Measurements from ENCODE around the gene PLA2G4D.

PLA2G4D gene

DNA sequence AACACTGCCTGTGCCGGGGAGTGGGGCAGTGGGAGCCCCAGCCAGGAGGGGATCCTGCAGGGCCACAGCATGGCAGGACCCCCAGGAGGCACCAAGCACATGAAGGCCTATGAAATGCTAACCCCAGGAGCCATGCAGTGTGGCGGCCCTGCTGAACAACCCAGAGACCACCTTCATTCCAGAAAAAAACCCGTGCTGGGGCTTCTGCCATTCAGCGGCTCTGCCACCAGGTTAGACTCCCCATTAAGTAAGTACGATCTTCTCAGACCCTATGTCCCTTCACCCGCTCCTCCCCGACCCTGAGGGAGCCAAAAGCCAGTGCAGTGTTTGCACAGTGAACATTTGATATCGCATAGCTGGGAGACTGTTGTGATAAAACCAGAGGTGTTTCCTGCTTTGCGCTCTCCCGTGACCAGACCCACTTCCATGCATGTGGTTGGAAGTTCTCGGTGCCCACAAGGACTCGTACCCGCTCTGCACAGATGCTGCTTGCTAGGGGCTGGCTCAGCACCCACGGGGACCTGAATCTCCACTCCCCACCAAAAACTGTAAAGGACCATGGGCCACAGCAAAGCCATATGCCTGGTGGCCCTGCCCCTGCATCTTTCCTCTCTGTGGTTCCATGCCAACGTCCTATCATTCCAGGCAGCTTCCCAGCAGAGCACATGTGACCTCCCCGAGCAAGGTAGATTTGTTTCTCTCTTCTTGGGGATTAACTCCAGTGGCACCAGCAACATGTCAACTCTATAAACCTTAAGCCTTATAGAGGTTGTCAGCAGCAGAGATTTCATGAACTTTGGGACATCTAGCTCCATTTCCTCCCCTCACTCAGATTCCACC, 5.3 kb downstream of the PLA2G4D start:
- no peak for DNase-seq

DNA sequence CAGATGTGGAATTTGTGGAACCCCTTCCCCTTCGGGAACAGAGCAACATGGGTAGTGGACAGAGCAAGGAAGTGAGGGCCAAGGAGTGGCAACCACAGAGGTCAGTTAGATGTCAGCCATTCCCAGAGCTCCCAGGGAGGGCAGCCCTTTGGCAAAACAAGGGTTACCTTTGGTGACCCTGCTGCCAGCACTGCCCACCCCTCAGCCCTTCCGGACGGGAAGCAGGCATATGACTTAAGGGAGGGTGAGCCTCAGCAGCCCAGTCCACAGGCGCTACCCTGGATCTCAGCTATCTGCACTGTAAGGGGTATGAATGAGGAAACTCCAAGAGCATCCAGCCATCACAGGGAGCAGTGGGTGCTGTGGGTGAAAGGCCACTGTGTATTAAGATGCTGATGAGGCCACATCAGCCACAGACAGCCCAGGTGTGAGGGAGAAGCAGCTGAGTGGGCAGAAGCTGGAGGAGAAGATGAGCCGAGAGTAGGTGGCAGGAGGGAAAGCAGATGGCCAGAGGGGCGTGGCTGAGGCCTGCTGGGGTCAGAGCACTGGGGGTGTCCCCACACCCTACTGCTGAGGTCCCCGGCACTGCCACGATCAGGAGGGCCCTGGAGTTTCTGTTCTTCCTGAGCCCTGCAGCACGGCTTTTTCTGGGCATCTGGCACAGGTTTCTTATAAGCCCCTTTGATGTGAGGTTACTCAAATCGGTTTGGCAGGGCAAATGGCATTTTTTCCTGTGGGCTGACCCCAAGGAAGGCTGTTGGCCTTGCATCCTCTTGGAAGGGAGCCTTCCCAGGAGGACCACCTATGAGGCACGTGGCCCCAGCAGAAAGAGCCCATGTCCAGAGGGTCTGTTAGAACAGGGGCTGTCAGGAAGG, 6.2 kb downstream of the PLA2G4D start:
- DNase-seq: no peak

DNA sequence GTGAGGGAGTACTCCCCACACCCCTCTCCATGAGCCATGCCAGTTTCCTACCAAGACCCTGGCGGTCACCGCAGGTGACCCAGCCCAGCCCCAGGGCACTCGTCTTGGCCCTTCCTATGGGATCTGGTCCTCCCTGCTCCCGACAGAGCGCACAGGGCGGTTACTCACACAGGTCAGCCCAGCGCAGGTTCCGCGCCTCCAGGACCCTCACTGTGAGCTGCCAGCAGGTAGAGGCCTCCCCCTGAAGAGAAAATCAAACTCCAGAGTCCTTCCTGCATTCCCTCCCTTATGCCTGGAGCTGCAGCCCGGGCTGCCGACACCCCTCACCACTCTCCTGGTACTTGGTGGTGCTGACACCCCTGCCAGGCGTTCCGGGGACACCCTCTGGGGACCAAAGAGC, 6.9 kb downstream of the PLA2G4D start:
- DNase-seq: no peak

DNA sequence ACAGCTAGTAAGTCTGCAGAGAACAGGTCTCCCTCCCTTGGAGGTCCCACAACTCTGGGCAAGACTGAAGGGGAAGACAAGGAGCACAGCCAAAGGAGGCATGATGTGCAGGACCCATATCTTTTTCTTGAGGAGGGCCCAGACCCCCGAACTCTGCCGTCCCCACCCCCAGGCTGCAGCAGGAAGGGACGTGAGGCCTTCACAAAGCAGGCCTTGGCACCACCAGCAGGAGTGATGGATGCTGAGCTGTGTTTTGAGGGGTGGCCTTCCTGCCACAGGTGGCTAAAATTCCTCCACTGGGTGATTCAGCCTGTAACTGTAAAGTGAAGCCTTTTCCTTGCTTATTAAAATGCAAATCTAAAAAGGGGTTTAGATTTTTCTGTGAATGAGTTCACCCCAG, 8.6 kb downstream of the PLA2G4D start:
- no peak for DNase-seq

DNA sequence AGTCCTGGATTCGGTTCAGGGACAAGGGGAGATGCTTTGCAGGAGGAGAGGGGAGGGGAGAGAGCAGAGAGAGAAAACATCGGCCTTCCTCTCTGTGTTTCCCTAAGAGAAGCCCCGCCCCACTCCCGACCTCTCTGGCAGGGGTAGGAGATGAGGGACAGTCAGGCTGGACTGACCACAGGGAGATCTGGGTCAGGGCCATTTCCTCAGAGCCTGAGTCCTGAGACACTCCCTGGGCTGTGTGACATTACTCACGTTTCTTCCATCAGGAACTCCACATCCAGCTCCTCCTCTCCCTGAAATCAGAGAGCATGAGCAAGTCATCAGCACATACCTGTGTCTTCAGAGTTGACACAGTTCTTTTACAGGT, 9.1 kb downstream of the PLA2G4D start:
- DNase-seq: no peak

DNA sequence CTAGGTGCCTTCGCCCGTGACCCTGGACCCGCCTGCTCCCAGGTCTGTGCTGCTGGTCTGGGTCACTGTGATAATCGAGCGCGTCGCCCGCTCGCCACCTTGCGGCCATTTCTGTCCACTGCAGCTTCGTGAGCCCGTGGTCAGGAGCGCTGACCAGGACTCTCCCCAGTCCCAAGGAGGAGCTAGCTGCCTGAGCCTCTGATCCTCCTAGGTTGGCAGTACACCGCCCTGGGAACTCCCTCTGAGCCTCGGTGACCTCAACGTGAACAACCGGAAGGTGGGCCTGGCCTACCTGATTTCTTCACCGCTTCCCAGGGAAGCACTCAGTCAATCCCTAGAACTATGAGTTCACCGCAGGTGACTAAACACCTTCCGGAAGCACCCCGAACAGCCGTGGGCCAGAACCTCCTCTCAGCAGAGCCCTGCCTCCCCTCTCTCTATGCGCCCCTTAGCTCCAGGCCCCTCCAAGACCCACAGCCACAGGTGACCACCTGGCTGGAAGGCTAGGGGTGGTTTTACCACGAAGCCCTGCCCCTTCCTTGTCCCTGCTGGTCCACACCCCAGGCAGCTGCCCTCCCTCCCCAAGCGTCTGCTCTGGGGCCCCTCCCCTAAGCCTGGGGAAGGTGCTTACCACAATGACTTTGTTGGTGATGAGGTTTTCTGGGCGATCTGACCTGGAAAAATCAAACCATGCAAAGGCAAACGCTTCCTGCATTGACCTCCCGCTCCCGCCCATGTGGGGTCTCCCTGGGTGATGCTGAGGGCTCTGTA, 9.7 kb downstream of the PLA2G4D start:
- peak; percentile 21 for DNase-seq

DNA sequence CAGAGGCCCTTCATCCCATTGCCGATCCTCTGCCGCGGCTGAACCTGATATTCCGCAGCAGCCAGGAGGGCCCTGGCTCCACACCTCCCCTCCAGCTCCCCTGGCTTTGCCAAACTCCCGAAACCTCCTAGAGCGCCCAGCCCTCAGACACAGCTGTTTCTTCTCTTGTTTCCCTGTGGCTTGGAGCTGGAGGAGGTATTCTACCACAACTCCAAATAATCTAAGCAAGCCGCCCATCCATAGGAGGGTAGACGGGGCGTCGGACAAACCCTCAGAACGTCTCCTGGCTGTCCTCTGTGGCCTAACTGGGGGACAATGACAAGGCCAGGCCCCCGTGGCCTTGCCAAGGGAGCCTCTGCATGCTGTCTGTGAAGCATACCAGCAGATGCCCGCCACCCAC, 10.4 kb downstream of the PLA2G4D start:
- no peak for DNase-seq

DNA sequence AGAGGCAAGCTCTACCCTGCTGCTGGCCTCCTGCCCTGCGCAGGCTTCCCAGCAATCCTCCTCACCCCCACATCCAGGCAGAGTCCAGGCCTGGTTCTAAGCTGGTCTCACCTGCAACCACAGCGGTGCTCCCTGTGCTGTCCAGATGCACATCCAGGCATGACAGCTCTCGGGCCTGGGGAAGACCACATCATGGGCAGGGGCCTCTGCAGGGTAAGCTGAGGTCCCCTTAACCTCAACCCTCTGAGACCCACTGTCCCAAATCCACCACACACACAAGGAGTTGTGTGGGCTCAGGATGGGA, 10.8 kb downstream of the PLA2G4D start:
- DNase-seq: no peak

DNA sequence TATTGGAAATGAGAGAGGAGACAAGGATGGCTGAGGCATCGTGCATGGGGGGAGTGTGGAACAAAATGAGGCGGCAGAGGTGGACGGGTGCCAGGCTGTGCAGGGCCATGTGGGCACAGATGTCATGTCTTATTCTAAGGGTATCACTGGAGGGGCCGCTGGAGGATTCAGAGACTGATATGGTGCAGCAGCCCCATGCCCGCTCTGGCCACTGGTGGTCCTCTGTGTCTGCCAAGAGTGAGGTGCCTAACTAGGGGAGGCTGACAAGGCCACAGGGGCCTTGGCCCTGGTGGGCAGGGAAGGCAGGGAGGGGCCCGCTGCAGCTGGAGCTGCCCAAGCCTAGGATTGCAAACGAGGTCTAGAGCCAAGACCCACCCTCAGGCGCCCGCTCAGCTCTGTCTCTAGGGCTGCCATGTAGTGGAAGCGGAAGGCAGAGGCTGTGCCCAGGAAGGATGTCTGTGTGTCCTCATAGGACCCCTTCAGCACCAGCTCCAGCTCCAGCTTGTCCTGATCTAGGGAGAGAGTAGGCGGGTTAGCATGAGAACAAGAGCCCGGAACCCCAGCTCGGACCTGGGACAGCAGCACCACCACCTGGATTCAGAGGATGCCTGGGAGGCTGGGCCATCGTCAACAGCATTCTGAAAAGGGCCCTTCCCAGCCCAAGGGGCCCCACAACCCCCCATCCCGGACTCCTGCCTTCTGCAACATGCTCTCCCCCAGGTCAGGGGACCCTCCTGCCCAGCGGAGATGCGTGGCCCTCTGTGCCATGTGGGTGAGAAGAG, 11.3 kb downstream of the PLA2G4D start:
- no peak for DNase-seq

DNA sequence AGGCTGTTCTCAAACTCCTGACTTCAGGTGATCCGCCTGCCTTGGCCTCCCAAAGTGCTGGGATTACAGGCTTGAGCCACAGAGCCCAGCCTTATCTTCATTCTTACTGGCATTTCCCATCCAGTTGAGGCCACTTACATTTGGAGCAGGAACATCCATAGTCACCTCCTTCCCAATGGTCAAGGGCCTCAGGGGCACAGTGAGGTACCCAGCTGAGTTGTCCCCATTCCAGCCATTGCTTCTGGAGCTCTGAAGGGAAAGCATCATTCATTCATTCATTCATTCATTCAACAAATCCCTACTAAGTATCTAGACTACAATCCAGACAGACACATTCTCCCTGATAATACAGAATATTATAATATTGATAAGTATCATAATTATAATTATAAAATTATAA, 12.2 kb downstream of the PLA2G4D start:
- no peak for DNase-seq

DNA sequence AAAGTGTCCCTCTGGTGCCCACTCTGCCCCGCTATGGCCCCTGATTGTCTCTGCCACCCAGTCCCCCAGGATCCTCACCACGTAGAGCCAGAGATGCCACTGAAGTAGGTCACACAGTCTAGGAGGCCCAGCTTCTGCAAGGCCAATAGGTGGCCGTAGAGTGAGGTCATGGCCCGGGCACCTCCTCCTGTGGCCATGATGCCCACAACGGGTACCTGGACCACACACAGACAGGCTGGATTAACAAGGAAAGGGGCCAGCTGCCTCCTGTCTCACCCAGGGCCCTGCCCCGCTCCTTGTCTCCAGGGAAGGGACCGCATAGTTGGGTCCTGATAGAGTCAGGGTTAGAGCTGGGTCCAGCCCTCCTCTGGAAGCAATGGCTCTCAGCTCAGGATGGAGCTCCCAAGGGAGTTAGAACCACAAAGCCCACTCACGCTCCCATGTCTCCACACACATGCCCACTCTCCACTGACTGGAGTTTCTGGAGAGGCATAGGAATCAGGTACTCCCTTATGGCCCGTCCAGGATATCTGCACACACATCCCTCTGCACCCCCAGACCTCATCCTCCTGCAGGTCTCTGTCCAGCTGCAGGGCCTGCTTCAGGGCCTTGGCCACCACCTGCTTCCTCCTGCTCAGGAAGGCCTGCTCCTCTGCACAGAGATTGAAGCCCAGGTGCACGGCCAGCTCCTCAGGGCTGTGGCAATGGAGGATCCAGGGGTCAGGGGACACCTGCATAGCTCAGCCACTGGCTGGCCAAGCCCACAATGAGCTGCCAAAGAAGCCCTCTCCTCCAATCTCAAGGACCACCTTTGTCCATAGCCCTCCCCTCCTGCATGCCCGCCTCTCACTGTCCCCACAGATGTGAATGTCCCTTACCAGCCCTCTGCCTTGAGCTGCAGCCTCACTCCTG, 13.2 kb downstream of the PLA2G4D start:
- DNase-seq: no peak

DNA sequence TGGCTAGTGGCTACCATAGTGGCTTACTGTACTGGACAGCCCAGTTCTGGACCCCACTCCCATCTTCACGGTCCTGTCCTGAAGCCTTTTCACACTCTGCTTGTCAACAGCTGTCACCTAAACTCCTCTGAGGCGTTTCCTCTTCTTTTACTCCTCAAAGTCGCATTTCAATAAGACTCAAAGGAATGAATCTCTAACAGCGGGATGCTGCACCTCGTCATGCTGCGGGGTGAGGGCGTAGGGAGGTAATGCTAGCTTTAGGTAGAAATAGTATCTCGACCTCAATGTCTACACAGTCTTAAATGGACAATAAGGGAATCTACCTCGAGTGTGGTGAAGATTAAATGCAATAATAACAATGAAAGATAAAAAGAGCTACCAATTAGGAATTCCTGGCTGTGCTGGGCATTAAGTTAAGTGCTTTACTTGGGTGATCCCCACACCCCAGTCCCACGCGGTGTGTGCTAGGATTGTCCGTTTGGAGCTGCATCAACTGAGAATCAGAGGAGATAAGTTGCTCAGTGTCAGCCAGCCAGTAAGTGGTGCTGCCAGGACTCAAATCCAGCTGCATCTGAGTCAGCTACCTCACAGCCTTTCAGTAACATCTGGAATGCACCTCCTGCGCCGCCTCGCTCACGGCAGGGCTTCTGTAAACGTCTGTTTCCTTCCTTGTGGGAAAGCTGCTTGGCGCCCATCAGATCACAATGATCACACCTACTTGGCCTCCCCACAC, 14.0 kb downstream of the PLA2G4D start:
- no peak for DNase-seq

DNA sequence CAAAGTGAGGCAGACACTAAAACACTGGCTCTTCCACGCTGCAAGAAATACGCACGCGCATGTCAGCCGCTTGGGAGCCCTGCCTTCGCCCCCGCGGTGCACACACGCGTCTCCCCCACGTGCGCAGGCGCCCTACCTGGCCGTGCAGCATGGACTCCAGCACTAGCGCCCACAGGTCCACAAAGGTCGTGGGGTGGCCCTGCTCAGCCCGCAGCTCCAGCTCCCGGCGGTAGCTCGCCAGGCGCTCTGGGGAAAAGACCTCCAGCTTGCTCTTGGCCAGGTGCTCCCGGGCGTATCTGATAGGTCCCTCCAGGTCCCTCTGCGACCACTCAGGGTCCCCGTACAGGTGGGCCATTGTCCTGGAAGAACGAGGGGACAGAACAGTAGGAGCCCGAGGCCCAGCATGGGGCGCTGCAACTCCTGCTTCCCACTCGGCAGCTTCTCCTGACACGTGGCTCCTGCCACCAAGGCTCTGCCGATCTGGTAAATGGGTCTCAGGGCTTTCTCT, 14.9 kb downstream of the PLA2G4D start:
- DNase-seq: no peak

DNA sequence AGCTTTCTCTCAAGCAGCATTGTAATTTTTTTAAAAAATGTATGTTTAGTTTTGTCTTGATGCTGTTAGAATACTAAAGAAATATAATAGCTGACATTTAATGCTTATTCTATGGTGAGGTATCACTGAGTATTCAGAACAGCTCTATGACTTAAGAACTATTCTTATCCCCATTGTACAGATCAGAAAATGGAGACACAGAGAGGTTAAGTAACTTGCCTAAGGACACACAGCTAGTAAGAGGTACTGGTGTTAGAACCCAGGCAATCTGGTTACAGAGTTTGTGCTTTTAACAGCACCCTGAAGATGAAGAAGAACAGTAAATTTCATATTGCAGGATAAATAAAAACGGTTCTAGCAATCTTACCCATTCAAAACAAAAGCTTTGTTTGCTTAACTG, 15.5 kb downstream of the PLA2G4D start:
- no peak for DNase-seq

DNA sequence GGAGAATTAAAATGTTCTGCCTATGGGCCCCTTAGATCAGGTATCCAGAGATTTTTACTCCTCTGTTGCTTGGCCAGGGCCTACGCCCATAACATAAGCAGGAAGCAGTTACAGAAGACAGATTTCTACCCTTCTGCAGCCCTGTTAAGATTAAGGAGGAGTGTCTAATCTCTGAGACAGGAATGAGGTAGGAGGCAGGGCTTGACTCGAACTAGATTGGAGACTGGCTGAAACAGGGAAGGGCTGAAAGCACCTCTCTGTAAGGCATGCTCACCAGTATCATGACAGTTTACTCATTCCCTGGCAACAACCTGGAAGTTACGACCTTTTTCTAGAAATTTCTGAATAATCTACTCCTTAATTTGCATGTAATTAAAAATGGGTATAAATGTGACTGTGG, 16.7 kb downstream of the PLA2G4D start:
- no peak for DNase-seq

DNA sequence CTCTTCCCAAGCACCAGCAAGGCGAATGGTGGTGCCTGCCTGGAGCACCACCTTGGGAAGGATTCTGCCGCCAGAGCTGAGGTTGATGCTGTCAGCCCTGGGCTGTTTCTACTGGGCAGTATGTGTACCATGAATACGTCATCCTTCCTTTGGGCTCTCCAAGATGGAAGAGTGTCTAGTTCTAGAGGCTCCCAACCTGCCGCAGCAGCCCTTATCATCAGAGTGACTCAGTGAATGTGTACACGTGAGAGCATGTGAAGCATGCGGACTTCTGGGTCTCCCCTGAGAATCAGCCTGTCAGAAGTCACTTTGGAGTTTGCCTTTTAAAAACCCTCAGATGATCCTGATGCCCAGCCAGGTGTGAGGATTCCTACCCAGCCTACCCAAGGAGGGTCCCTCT, 20.9 kb downstream of the PLA2G4D start:
- no peak for DNase-seq

DNA sequence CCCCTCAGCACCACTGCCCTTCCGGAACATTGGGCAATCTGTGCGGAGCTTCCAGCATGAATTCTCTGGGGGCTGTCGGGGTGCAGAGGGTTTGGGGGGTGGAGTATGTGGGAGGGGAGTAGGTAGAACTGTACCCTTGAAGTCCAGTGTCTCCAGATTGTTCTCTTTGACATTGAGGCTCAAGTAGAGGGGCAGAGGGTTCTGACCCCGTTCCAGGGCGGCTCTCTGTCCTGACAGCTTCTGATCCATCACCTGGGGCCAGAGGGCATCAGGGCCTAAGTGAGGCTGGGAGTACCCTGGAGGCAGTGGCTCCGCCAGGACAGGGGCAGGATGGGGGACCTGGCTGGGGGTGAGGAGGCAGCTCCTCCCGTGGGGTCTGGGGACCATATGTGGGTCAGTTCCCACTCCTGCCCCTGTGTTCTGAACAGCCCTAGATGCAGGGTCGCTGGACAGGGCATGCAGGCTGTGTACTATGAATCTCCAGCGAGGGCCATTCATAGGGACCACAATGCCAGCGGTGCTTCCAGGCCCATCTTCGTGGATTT, 22.1 kb downstream of the PLA2G4D start:
- DNase-seq: no peak

DNA sequence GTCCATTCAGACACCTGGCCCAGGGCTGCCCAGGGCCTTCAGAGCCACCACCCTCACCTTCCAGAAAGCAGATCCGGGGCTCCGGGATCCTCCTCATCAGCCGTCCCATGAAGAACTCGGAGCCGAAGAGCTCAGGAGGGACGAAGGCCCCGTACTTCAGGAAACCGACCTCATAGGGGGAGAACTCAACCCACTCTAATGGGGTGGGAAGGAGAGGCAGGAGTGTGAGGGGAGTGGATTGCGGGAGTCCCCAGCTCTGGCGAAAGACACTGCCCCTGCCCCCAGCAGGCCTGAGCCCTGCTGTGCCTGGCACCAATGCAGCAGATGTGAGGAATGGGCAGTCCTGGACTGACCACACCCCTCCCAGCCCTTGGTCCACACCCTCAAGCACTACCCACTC, 22.6 kb downstream of the PLA2G4D start:
- DNase-seq: no peak

DNA sequence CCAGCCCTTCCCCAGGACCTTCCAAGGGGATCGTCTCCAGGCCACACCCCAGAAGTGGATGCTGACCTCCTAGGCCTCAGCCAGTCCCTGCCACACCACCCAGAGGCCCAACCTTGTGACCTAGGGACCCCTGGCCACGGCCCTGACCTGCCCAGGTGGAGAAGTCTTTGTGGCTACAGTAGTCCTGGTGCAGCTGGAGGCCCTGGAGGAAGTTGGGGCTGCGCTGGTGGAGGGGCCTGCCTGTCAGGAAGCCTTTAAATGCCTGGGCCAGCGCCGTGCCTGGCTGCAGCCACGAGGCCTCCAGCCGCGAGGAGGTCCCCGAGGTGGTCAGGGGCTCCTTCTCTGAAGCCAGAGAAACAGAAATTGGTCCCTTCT, 23.4 kb downstream of the PLA2G4D start:
- no peak for DNase-seq

DNA sequence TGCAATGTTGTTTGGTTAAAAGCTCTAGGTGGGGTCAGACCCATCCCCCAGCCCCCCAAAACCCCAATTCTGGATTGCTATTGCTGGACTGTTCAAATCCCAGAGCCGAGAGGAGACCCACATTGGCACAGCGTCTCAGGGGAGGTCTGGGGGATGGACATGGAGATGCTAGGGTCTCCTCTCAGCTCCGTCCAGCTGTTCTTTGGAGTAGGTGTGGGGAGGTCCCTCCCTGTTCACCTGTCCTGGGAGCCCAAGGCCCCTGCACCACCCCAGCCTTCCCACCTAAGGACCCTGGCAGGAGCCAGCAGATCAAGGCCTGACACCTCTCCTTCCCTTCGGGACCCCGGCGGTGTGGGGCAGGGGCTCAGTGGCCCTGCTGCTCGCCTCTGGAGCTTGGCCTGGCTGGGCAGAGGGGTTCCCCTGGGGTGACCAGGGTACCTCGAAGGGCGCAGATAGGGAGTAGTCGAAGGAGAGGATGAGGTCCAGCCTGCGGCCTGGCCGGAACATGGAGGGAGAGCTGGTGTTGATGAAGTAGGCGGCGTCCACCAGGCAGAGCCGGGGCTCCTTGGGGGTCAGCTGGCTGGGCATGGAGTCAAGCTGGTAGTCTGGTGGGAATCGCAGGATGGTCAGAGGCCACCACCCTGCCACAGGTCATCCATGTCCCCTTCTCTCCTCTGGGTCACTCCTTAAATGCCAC, 23.9 kb downstream of the PLA2G4D start:
- DNase-seq: no peak
